Measurements from ENCODE around the gene SHB. TPM values are rescaled to one million over a fixed set of nuclear protein-coding genes. Genes with fewer than 3 reads are reported as not detected.

SHB gene
- total and polyA plus RNA-seq, 2 of the 13 experiments (the other 11 are each of a cell fraction or from before 2014, with no cell fraction given) = 19.4 to 20.7 TPM

DNA sequence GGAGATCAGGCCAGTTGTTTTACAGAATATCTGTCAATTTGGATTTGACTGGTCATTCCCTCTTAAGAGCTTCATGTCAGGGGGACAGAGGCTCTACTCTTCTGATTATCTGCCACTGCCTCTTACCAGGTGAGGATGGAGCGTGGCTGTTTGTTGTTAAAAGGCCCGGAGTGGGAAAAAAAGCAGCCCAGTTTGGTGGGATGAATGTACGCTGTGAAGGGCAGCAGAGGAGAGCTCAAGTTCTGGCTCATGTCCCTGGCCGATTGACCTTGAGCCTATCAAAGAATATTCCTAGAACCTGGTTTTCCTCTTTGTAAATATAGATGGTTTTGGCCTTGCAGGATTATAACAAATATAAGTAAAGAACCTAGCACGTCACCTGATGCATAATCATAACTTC is 16.3 kb upstream of the SHB start (continued):
- TF ChIP-seq, protein P1, sequence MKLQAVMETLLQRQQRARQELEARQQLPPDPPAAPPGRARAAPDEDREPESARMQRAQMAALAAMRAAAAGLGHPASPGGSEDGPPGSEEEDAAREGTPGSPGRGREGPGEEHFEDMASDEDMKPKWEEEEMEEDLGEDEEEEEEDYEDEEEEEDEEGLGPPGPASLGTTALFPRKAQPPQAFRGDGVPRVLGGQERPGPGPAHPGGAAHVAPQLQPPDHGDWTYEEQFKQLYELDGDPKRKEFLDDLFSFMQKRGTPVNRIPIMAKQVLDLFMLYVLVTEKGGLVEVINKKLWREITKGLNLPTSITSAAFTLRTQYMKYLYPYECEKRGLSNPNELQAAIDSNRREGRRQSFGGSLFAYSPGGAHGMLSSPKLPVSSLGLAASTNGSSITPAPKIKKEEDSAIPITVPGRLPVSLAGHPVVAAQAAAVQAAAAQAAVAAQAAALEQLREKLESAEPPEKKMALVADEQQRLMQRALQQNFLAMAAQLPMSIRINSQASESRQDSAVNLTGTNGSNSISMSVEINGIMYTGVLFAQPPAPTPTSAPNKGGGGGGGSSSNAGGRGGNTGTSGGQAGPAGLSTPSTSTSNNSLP (IDR thresholded peaks at IDR 0.05; ENCODE audit: low read depth, low read length) = no peak
- TF ChIP-seq, protein P2, sequence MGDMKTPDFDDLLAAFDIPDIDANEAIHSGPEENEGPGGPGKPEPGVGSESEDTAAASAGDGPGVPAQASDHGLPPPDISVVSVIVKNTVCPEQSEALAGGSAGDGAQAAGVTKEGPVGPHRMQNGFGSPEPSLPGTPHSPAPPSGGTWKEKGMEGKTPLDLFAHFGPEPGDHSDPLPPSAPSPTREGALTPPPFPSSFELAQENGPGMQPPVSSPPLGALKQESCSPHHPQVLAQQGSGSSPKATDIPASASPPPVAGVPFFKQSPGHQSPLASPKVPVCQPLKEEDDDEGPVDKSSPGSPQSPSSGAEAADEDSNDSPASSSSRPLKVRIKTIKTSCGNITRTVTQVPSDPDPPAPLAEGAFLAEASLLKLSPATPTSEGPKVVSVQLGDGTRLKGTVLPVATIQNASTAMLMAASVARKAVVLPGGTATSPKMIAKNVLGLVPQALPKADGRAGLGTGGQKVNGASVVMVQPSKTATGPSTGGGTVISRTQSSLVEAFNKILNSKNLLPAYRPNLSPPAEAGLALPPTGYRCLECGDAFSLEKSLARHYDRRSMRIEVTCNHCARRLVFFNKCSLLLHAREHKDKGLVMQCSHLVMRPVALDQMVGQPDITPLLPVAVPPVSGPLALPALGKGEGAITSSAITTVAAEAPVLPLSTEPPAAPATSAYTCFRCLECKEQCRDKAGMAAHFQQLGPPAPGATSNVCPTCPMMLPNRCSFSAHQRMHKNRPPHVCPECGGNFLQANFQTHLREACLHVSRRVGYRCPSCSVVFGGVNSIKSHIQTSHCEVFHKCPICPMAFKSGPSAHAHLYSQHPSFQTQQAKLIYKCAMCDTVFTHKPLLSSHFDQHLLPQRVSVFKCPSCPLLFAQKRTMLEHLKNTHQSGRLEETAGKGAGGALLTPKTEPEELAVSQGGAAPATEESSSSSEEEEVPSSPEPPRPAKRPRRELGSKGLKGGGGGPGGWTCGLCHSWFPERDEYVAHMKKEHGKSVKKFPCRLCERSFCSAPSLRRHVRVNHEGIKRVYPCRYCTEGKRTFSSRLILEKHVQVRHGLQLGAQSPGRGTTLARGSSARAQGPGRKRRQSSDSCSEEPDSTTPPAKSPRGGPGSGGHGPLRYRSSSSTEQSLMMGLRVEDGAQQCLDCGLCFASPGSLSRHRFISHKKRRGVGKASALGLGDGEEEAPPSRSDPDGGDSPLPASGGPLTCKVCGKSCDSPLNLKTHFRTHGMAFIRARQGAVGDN (CRISPR knock-in tag; IDR thresholded peaks at IDR 0.05) = no peak
- TF ChIP-seq KLF16 (CRISPR knock-in tag; IDR thresholded peaks at IDR 0.05) = no peak

DNA sequence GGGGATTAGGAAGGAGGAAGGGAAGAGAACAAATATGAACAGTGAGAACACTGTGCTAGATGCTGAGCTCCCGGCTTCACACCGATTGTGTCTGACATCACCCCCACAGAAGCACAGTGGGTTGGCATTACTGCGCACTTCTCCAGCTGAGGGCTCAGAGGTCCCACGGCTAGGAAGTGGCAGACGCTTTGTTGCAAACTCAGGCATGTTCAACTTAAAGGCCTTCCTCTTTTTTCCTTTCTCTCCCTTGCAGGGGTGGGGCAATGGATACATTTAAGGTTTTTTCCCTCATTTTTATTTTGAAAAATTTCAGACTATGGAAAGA is 15.5 kb upstream of the SHB start:
- no peak for FAIRE-seq
- intact Hi-C loops (cut with micrococcal nuclease; ENCODE audit: unreplicated experiment) = no loop called here

More for the DNA sequence above, 15.5 kb upstream of the SHB start:
- TF ChIP-seq, protein P3, sequence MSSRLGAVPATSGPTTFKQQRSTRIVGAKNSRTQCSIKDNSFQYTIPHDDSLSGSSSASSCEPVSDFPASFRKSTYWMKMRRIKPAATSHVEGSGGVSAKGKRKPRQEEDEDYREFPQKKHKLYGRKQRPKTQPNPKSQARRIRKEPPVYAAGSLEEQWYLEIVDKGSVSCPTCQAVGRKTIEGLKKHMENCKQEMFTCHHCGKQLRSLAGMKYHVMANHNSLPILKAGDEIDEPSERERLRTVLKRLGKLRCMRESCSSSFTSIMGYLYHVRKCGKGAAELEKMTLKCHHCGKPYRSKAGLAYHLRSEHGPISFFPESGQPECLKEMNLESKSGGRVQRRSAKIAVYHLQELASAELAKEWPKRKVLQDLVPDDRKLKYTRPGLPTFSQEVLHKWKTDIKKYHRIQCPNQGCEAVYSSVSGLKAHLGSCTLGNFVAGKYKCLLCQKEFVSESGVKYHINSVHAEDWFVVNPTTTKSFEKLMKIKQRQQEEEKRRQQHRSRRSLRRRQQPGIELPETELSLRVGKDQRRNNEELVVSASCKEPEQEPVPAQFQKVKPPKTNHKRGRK (CRISPR knock-in tag; IDR thresholded peaks at IDR 0.05) = no peak
- TF ChIP-seq CBFB (CRISPR knock-in tag; IDR thresholded peaks at IDR 0.05) (no peak), SNAPC2 (CRISPR knock-in tag; IDR thresholded peaks at IDR 0.05) (no peak), SP1 (IDR thresholded peaks at IDR 0.05) (no peak), SP1 (CRISPR knock-in tag; IDR thresholded peaks at IDR 0.05) (no peak), KAT7 (CRISPR knock-in tag; IDR thresholded peaks at IDR 0.05; ENCODE audit: borderline replicate concordance) (no peak), ZNF850 (CRISPR knock-in tag; conservative IDR thresholded peaks at IDR 0.05) (no peak), TARDBP (CRISPR knock-in tag; IDR thresholded peaks at IDR 0.05) (no peak), ZNF75D (CRISPR knock-in tag; IDR thresholded peaks at IDR 0.05; ENCODE audit: borderline replicate concordance) (no peak), ZNF572 (CRISPR knock-in tag; IDR thresholded peaks at IDR 0.05) (no peak)
- H3K4me3 ChIP-seq (replicated peaks in 1 of 3; ENCODE audit: insufficient read depth in 1 of 3, low read depth in 2 of 3, low read length in 3 of 3) = no peak overlapping the region
- CTCF ChIA-PET (ENCODE audit: low intra/inter-chr PET ratio, low total read pairs) = no interaction called here
- no peak overlapping the region for H3K4me2 ChIP-seq (ENCODE audit: low read depth, low read length)
- in situ Hi-C loops (cut with HindIII; ENCODE audit: extremely low pct_ligation_motif_present, low pct_unique_long_range_greater_than_20kb) = no loop called here
- BruUV-seq (replicated peaks) = no TSS peak
- no peak overlapping the region for H3K27ac ChIP-seq (ENCODE audit: extremely low read length, insufficient read depth, low read length)
- H3K27me3 ChIP-seq (ENCODE audit: control insufficient read depth in 1 of 2, insufficient read depth in 2 of 2, low read length in 2 of 2) = peaks cover 3 to 27% of the 10 kb centered on the region in 2 experiments; a peak in 4 of 5 replicates
- H4K20me1 ChIP-seq (ENCODE audit: insufficient read depth, low read length) = no peaks in the 10 kb centered on the region
- H3K9ac ChIP-seq (ENCODE audit: insufficient read depth, low read depth, low read length) = no peak overlapping the region
- no peak for ATAC-seq
- WGBS (ENCODE audit: low lambda C conversion rate) = 67% methylated on average over 5 of the region's 5 CpGs
- no peak for DNase-seq (ENCODE audit: low spot score)
- no peaks in the 10 kb centered on the region for H3K9me3 ChIP-seq (ENCODE audit: low read length)
- H3K36me3 ChIP-seq (replicated peaks in 1 of 2; ENCODE audit: control insufficient read depth in 1 of 2, insufficient read depth in 2 of 2, low read length in 2 of 2) = no peaks in the 10 kb centered on the region
- peaks cover 10% of the 10 kb centered on the region for H3K4me1 ChIP-seq (ENCODE audit: insufficient read depth, low read length)
- POLR2A ChIA-PET = no interaction called here
- no peaks in the 10 kb centered on the region for H3K79me2 ChIP-seq (ENCODE audit: insufficient read depth, low read length)
- no peak overlapping the region for H2AFZ ChIP-seq (ENCODE audit: low read length)

Measured in HepG2 (cell line).